ENCODE measurements around the gene SCAPER. TPM values are rescaled to one million over a fixed set of nuclear protein-coding genes. Genes with fewer than 3 reads are reported as not detected.

SCAPER gene
- total and polyA plus RNA-seq, 10 of the 15 experiments (the other 5 are each of a cell fraction or from before 2014, with no cell fraction given), result 1.0 to 7.7 (median 3.9) TPM

DNA sequence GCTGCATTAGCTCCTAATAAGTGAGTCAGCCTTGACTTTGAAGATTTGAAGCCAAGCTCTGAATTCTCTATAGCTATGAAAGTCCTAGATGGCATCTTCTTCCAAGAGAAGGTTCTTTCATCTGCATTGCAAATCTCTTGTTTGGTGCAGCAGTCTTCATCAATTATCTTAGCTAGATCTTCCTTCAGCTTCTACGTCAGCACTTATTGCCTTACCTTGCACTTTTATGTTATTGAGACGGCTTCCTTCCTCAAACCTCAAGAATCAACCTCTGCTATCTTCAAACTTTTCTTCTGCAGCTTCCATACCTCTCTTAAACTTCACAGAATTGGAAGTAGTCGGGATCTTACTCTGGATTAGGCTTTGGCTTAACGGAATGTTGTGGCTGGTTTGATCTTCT lies 167.6 kb downstream of the SCAPER start:
- ChIA-PET RAD21 (ENCODE audit: unreplicated experiment) (no interaction called here), CTCF (interaction anchor here (1.4 kb wide), 1 partner anchor 56 kb away, joined by 5 read pairs; no protein-coding TSS in a partner anchor)

More for the DNA sequence above, 167.6 kb downstream of the SCAPER start:
- TF ChIP-seq PAX8 (IDR thresholded peaks at IDR 0.05) (no peak), MTA3 (IDR thresholded peaks at IDR 0.05; ENCODE audit: borderline replicate concordance, low read length) (no peak), JUNB (IDR thresholded peaks at IDR 0.05) (no peak), ESRRA (IDR thresholded peaks at IDR 0.05; ENCODE audit: low read length) (no peak), POLR2A (IDR thresholded peaks at IDR 0.05; ENCODE audit: low read depth, low read length) (no peak), ZNF622 (IDR thresholded peaks at IDR 0.05) (no peak)
- TF ChIP-seq, protein P1, sequence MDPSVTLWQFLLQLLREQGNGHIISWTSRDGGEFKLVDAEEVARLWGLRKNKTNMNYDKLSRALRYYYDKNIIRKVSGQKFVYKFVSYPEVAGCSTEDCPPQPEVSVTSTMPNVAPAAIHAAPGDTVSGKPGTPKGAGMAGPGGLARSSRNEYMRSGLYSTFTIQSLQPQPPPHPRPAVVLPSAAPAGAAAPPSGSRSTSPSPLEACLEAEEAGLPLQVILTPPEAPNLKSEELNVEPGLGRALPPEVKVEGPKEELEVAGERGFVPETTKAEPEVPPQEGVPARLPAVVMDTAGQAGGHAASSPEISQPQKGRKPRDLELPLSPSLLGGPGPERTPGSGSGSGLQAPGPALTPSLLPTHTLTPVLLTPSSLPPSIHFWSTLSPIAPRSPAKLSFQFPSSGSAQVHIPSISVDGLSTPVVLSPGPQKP (IDR thresholded peaks at IDR 0.05; ENCODE audit: low read depth, low read length), result no peak
- TF ChIP-seq, protein P2, sequence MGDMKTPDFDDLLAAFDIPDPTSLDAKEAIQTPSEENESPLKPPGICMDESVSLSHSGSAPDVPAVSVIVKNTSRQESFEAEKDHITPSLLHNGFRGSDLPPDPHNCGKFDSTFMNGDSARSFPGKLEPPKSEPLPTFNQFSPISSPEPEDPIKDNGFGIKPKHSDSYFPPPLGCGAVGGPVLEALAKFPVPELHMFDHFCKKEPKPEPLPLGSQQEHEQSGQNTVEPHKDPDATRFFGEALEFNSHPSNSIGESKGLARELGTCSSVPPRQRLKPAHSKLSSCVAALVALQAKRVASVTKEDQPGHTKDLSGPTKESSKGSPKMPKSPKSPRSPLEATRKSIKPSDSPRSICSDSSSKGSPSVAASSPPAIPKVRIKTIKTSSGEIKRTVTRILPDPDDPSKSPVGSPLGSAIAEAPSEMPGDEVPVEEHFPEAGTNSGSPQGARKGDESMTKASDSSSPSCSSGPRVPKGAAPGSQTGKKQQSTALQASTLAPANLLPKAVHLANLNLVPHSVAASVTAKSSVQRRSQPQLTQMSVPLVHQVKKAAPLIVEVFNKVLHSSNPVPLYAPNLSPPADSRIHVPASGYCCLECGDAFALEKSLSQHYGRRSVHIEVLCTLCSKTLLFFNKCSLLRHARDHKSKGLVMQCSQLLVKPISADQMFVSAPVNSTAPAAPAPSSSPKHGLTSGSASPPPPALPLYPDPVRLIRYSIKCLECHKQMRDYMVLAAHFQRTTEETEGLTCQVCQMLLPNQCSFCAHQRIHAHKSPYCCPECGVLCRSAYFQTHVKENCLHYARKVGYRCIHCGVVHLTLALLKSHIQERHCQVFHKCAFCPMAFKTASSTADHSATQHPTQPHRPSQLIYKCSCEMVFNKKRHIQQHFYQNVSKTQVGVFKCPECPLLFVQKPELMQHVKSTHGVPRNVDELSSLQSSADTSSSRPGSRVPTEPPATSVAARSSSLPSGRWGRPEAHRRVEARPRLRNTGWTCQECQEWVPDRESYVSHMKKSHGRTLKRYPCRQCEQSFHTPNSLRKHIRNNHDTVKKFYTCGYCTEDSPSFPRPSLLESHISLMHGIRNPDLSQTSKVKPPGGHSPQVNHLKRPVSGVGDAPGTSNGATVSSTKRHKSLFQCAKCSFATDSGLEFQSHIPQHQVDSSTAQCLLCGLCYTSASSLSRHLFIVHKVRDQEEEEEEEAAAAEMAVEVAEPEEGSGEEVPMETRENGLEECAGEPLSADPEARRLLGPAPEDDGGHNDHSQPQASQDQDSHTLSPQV (IDR thresholded peaks at IDR 0.05), result no peak
- H3K4me1 ChIP-seq (ENCODE audit: control insufficient read depth, insufficient read depth, low read length), result peaks cover 5% of the 10 kb centered on the region; the same call in 1 of the 2 replicates
- 96% methylated on average over 4 of the region's 4 CpGs for whole genome bisulfite sequencing (ENCODE audit: insufficient coverage, insufficient replicate concordance, low lambda C conversion rate, missing lambda C conversion rate)
- H3K27ac ChIP-seq (ENCODE audit: control insufficient read depth, insufficient read depth), result no peak overlapping the region
- ATAC-seq, result no peak
- intact Hi-C loops (cut with micrococcal nuclease; ENCODE audit: unreplicated experiment) (no loop called here), in situ Hi-C loops (cut with MboI) (no loop called here)
- DNase-seq (ENCODE audit: low read depth, low spot score), result no peak
- no peak overlapping the region for H3K4me3 ChIP-seq
- no peak overlapping the region for H2AFZ ChIP-seq (ENCODE audit: control insufficient read depth, low read depth, low read length)
- H3K9me3 ChIP-seq (replicated peaks; ENCODE audit: control insufficient read depth, insufficient read depth, low read length), result no peaks in the 10 kb centered on the region
- H3K4me2 ChIP-seq (ENCODE audit: control insufficient read depth, insufficient read depth), result no peak overlapping the region
- SMC1A ChIA-PET (ENCODE audit: uncharacterized antibody, unreplicated experiment), result interaction anchor here (1.1 kb wide), 1 partner anchor 10 kb away, joined by 6 read pairs; no protein-coding TSS in a partner anchor
- H3K36me3 ChIP-seq (ENCODE audit: control insufficient read depth in 2 of 2, insufficient read depth in 2 of 2, low read length in 1 of 2), result no peaks in the 10 kb centered on the region; a peak in 1 of 4 replicates
- no peak overlapping the region for H3K9ac ChIP-seq (ENCODE audit: control insufficient read depth, insufficient read depth, low read length)
- FAIRE-seq, result no peak
- H4K20me1 ChIP-seq (ENCODE audit: control insufficient read depth, insufficient read depth), result no peaks in the 10 kb centered on the region
- POLR2A ChIA-PET, result interaction anchor here (0.6 kb wide), 1 partner anchor 428 kb away, joined by 3 read pairs; no protein-coding TSS in a partner anchor
- H3K27me3 ChIP-seq (replicated peaks in 1 of 2; ENCODE audit: control insufficient read depth in 2 of 2, insufficient read depth in 2 of 2, low read length in 1 of 2), result no peaks in the 10 kb centered on the region
- no TSS peak for BruUV-seq (replicated peaks)
- no peaks in the 10 kb centered on the region for H3K79me2 ChIP-seq (ENCODE audit: control insufficient read depth, insufficient read depth, low read length)

All from GM12878 (cell line).